Parathyroid adenoma (tissue), 2 donors: ENCODE results near the gene UXS1.

ENCODE experiments used
- H2AFZ ChIP-seq: fragments of 300-600 bp; sonication (generic); one replicate; pipeline ENCODE4 v1.7.0; 2017; ENCODE audit warnings: antibody characterized with exemption, mild to moderate bottlenecking
- H3K27ac ChIP-seq: fragments of 300-600 bp; sonication (generic); one replicate; pipeline ENCODE4 v1.7.0; 2017
- H3K27me3 ChIP-seq: fragments of 300-600 bp; sonication (generic); one replicate; pipeline ENCODE4 v1.7.0; 2017; ENCODE audit warnings: low read length; ENCODE audit not compliant: control insufficient read depth, insufficient read depth
- H3K36me3 ChIP-seq: fragments of 300-600 bp; sonication (generic); one replicate; pipeline ENCODE4 v1.7.0; 2017; ENCODE audit warnings: low read length; ENCODE audit not compliant: control insufficient read depth, insufficient read depth
- H3K4me1 ChIP-seq: fragments of 300-600 bp; sonication (generic); one replicate; pipeline ENCODE4 v1.7.0; 2017; ENCODE audit warnings: control low read depth
- H3K4me2 ChIP-seq: fragments of 300-600 bp; sonication (generic); one replicate; pipeline ENCODE4 v1.7.0; 2017; ENCODE audit warnings: low read length
- H3K4me3 ChIP-seq: fragments of 300-600 bp; sonication (generic); one replicate; pipeline ENCODE4 v1.7.0; 2017; ENCODE audit warnings: low read depth, low read length
- H3K79me2 ChIP-seq: fragments of 300-600 bp; sonication (generic); one replicate; pipeline ENCODE4 v1.7.0; 2017; ENCODE audit warnings: control low read depth
- H3K9ac ChIP-seq: fragments of 300-600 bp; sonication (generic); one replicate; pipeline ENCODE4 v1.7.0; 2017; ENCODE audit warnings: mild to moderate bottlenecking
- H3K9me3 ChIP-seq: fragments of 300-600 bp; sonication (generic); one replicate; pipeline ENCODE4 v1.7.0; 2017; ENCODE audit warnings: low read length; ENCODE audit not compliant: control insufficient read depth
- TF ChIP-seq, protein P1 (sequence below): fragments of 300-600 bp; sonication (generic); IDR thresholded peaks from one replicate; pipeline ENCODE4 v1.7.0; 2017; ENCODE audit warnings: antibody characterized with exemption, mild to moderate bottlenecking
- donor health status: primary hyperparathyroidism.

The UXS1 gene

DNA sequence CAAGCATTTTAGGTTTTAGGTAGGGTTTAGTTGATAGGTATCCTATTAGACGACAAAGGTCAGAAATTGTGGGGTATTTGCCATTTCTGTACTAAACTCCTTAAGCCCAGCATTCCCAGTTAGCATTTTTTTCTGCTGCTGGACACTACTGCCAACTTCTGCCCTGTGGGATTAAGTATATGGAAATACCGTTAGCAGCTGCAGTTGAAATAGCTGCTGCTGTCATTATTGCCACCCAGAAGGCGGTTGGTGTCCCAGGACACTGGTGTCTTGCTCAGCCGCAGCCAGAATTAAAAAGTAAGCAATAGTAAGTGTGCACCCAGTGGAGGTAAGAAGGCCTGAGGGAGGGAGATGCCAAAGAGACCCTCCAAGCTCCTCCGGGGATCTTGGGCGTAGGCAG is 1.9 kb upstream of the UXS1 start:
- Histone ChIP-seq H3K27me3 (no peaks in the 10 kb centered on the region), H3K9ac (no peak overlapping the region), H3K9me3 (no peaks in the 10 kb centered on the region), H3K4me1 (peaks cover 6% of the 10 kb centered on the region), H3K27ac (no peak overlapping the region), H3K36me3 (no peaks in the 10 kb centered on the region), H3K79me2 (peaks cover 18% of the 10 kb centered on the region), H2AFZ (no peak overlapping the region), H3K4me3 (no peak overlapping the region), H3K4me2 (no peak overlapping the region)
- TF ChIP-seq, protein P1, sequence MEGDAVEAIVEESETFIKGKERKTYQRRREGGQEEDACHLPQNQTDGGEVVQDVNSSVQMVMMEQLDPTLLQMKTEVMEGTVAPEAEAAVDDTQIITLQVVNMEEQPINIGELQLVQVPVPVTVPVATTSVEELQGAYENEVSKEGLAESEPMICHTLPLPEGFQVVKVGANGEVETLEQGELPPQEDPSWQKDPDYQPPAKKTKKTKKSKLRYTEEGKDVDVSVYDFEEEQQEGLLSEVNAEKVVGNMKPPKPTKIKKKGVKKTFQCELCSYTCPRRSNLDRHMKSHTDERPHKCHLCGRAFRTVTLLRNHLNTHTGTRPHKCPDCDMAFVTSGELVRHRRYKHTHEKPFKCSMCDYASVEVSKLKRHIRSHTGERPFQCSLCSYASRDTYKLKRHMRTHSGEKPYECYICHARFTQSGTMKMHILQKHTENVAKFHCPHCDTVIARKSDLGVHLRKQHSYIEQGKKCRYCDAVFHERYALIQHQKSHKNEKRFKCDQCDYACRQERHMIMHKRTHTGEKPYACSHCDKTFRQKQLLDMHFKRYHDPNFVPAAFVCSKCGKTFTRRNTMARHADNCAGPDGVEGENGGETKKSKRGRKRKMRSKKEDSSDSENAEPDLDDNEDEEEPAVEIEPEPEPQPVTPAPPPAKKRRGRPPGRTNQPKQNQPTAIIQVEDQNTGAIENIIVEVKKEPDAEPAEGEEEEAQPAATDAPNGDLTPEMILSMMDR = no peak

DNA sequence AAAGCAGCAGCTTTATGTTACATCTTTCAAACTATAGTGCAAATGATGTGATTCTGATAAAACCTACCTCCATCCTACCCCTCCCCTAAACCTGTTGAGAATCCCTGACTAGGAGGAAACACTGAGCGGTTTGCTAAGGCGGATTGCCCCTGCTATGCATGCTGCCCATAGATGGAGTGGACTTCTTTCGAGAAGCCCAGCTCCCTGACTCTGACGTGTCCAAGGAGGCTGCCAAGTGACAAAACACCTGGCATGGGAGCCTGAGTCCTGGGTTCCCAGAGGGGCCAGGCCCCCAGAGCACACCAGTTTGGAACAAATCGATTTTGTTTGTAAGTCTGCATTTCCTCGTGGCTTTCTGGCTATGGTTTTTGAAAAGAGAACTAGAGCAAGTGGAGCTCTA is 1.4 kb upstream of the UXS1 start:
- Histone ChIP-seq H3K27me3 (no peaks in the 10 kb centered on the region), H3K27ac (no peak overlapping the region), H3K36me3 (no peaks in the 10 kb centered on the region), H3K9ac (no peak overlapping the region), H3K9me3 (no peaks in the 10 kb centered on the region), H3K4me2 (no peak overlapping the region), H3K79me2 (peaks cover 21% of the 10 kb centered on the region), H3K4me1 (peaks cover 6% of the 10 kb centered on the region), H3K4me3 (no peak overlapping the region), H2AFZ (no peak overlapping the region)
- TF ChIP-seq, protein P1 = no peak

DNA sequence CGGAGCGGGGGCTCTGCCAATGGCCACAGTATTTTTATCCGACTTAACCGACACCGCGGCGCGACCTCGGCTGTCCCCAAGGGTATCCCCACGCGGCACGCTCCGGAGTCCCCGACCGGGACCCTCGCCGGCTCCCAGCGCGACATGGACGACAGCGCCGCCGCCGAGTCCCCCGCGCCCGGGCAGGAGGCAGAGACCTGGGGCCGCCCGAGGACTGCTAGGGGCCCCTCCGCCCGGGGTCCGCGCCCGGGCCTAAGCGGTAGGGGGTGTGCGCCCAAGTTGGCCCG is 468 bp downstream of the UXS1 start:
- Histone ChIP-seq H2AFZ (peak overlapping the region; percentile 71), H3K79me2 (peaks cover 27% of the 10 kb centered on the region), H3K4me2 (peak overlapping the region; percentile 79), H3K9me3 (no peaks in the 10 kb centered on the region), H3K27me3 (no peaks in the 10 kb centered on the region), H3K9ac (no peak overlapping the region), H3K36me3 (no peaks in the 10 kb centered on the region), H3K4me1 (peaks cover 6% of the 10 kb centered on the region), H3K27ac (no peak overlapping the region), H3K4me3 (peak overlapping the region; percentile 61)
- TF ChIP-seq, protein P1 = no peak

DNA sequence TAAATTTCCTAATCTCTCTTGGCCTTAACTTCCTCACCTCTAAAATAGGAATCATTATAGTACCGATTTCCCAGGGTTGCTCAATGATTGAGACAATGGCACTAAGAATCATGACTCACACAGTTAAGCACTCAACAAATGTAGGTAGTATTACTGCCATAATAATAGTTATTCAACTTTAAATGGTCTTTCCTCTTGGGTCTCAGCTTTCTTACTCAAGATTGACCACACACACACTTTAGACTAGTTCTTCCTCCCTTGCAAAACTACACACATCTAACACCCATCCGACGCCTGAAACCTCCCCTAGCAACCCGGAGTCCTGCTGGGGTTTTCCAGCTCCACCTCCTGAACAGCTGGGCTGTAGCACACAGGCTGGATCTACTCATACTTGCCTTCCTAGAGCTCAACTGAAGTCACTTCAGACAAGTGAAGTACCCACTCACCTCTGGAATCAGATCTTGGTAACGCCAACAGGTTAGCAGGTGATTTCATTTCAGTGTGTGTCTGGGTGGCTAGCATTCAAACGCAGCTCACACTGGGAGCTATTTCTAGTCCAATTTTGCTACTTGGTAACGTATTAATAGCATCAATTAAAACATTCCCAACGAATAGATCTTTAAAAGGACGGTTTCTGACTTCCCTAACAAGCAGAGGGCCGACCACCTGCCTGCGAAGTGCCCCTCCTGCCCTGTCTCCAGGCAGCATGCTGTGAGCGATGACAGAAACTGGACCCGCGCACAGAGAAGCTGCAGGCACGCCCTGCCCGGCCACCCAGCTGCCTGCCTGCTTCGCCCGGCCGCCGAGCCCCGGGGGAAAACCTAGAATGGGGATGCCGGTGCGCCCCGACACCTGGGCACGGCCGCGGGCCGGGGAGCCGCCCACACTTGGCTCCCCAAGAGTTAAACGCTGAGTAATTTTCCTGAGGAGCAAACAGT is 1.1 kb downstream of the UXS1 start:
- Histone ChIP-seq H3K27ac (no peak overlapping the region), H3K27me3 (no peaks in the 10 kb centered on the region), H2AFZ (peak overlapping the region; percentile 71), H3K4me1 (peaks cover 6% of the 10 kb centered on the region), H3K4me2 (peak overlapping the region; percentile 79), H3K4me3 (peak overlapping the region; percentile 61), H3K9me3 (no peaks in the 10 kb centered on the region), H3K79me2 (peaks cover 33% of the 10 kb centered on the region), H3K9ac (no peak overlapping the region), H3K36me3 (no peaks in the 10 kb centered on the region)
- TF ChIP-seq, protein P1 = no peak
